GM20000 (cell line): ENCODE data around the gene FOXD1.
"Not testable (repeated sequence)": the region's sequence is repeated elsewhere in the genome, so short reads cannot be mapped to it uniquely, and the experiment has no call there.

Experiments
- DNase-seq: peaks from one replicate; pipeline ENCODE4 v3.0.0; 2012; ENCODE audit warnings: low spot score
- TF ChIP-seq, protein P1 (sequence below): IDR thresholded peaks from 2 replicates; pipeline ENCODE4 v1.5.1; 2012; ENCODE audit warnings: mild to moderate bottlenecking, control low read depth; ENCODE audit errors: extremely low read depth, missing control alignments

Gene FOXD1

DNA sequence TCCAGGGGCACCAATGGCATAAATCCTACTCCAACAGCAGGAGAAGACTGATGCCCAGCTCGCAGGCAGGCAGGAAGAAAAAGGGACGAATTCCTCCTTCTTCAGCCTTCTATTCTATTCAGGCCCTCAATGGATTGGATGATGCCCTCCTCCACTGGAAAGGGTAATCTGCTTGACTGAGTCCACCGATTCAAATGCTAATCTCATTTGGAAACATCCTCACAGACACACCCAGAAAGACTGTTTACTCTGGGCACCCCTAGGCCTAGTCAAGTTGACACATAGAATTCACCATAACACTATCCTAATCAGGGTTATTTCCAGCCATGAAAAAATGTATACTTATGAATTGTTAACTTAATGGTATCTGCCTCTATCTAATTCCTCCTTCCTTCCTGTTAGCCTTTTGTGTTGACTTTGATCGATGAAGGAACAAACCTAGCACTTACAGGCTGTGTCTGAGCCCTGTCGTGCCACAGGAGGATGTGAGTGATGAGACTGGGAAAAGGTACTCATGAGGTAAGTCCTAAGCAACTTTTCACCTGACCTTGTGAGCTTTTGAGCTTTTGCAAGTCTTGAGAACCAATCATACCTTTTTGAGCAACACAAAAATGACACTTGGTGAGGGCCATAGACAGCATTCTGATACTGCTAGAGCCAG lies 36.5 kb downstream of the FOXD1 start:
- TF ChIP-seq, protein P1, sequence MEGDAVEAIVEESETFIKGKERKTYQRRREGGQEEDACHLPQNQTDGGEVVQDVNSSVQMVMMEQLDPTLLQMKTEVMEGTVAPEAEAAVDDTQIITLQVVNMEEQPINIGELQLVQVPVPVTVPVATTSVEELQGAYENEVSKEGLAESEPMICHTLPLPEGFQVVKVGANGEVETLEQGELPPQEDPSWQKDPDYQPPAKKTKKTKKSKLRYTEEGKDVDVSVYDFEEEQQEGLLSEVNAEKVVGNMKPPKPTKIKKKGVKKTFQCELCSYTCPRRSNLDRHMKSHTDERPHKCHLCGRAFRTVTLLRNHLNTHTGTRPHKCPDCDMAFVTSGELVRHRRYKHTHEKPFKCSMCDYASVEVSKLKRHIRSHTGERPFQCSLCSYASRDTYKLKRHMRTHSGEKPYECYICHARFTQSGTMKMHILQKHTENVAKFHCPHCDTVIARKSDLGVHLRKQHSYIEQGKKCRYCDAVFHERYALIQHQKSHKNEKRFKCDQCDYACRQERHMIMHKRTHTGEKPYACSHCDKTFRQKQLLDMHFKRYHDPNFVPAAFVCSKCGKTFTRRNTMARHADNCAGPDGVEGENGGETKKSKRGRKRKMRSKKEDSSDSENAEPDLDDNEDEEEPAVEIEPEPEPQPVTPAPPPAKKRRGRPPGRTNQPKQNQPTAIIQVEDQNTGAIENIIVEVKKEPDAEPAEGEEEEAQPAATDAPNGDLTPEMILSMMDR: no peak

DNA sequence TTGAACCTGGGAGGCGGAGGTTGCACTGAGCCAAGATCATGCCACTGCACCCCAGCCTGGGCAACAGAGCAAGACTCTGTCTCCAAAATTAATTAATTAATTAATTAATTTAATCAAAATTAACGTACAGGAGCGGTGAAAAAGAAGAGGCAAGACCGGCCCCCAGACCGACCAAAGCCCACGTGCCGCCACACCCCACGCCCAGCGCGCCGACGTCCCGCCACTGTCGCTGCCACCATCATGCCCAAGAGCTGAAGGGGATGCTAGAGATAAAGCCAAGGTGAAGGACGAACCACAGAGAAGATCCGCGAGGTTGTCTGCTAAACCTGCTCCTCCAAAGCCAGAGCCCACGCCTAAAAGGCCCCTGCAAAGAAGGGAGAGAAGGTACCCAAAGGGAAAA lies 38.6 kb downstream of the FOXD1 start:
- DNase-seq: not testable (repeated sequence)

More for the DNA sequence above, 36.5 kb downstream of the FOXD1 start:
- no peak for DNase-seq

DNA sequence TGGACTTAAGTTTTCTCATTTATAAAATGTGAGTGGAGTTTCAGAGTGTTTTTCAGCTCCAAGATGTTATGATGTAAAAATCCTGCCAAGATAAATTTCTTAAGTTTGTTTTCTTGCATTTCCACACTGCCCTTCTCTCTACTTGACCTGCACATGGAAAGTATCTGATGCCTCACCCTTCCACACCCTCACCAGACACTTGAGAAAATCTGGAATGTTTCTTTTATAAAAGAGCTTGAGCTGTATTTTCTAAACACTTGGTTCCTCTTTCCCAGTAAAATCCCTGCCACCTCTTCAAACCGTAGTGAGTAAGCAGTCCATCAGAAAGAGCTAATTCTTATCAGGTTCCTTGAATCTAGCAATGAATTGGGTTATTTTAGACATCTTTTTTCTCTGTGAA lies 42.9 kb downstream of the FOXD1 start:
- DNase-seq: no peak
- TF ChIP-seq, protein P1: no peak

DNA sequence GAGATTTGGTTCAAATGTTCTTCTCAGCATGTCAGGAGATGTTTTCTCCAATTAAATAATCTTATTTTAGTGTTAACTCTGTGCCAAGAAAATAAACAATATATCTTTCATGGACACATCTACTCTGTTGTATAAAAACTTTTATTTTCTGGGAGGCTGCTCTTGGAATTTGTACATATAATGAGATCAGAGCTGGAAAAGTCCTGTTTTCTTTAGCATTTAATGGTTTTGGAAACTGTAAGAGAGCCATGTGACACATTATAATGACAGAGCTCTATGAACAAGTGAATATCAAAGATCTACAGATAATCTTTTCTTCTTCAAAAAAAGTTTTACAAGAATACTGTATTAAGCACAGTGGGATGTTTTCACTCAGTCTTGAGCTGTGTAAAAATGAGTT lies 48.8 kb downstream of the FOXD1 start:
- TF ChIP-seq, protein P1: no peak
- no peak for DNase-seq
